ENCODE measurements around the gene ACTRT3.

ACTRT3 gene

GRCh38 chr3:169769287-169770181 lies at the start of gene ACTRT3 (continued):
- TF ChIP-seq HOXC10 (CRISPR knock-in tag; IDR thresholded peaks at IDR 0.05) (no peak), KLF7 (tag by site-specific recombination; IDR thresholded peaks at IDR 0.05; ENCODE audit: borderline replicate concordance) (0 out of 2 replicates have a peak, but pooled peaks have one; percentile 30), ZNF776 (tag by site-specific recombination; IDR thresholded peaks at IDR 0.05; ENCODE audit: borderline replicate concordance) (no peak), ZNF211 (tag by site-specific recombination; IDR thresholded peaks at IDR 0.05; ENCODE audit: low read depth) (no peak), ZNF280D (tag by site-specific recombination; IDR thresholded peaks at IDR 0.05) (no peak), PRDM1 (tag by site-specific recombination; IDR thresholded peaks at IDR 0.05) (peak; percentile 81), ZFP41 (tag by site-specific recombination; IDR thresholded peaks at IDR 0.05; ENCODE audit: borderline replicate concordance) (no peak), ZNF174 (tag by site-specific recombination; IDR thresholded peaks at IDR 0.05) (no peak), ZNF423 (tag by site-specific recombination; IDR thresholded peaks at IDR 0.05) (0 out of 2 replicates have a peak, but pooled peaks have one; percentile 17), ZNF362 (tag by site-specific recombination; IDR thresholded peaks at IDR 0.05) (no peak), ZNF48 (tag by site-specific recombination; IDR thresholded peaks at IDR 0.05) (no peak), SCRT2 (tag by site-specific recombination; IDR thresholded peaks at IDR 0.05) (no peak), ZNF473 (tag by site-specific recombination; IDR thresholded peaks at IDR 0.05) (no peak), ZNF335 (tag by site-specific recombination; conservative IDR thresholded peaks at IDR 0.05) (peak; percentile 64), ZNF280C (tag by site-specific recombination; IDR thresholded peaks at IDR 0.05) (no peak), ZNF426 (tag by site-specific recombination; IDR thresholded peaks at IDR 0.05) (no peak), ZNF501 (tag by site-specific recombination; IDR thresholded peaks at IDR 0.05) (peak; percentile 78), SCRT1 (tag by site-specific recombination; IDR thresholded peaks at IDR 0.05; ENCODE audit: borderline replicate concordance) (no peak), KLF10 (tag by site-specific recombination; IDR thresholded peaks at IDR 0.05) (no peak; the same call in 1 of the 2 replicates), TCF7L2 (IDR thresholded peaks at IDR 0.05; ENCODE audit: borderline replicate concordance, low read depth, low read length) (no peak), ZNF266 (tag by site-specific recombination; IDR thresholded peaks at IDR 0.05; ENCODE audit: low read depth) (no peak), ZNF433 (tag by site-specific recombination; IDR thresholded peaks at IDR 0.05; ENCODE audit: low read depth) (no peak), ZNF830 (tag by site-specific recombination; IDR thresholded peaks at IDR 0.05; ENCODE audit: low read depth) (no peak), ZNF596 (tag by site-specific recombination; IDR thresholded peaks at IDR 0.05) (no peak), OVOL3 (tag by site-specific recombination; IDR thresholded peaks at IDR 0.05) (no peak), ZNF792 (tag by site-specific recombination; IDR thresholded peaks at IDR 0.05) (no peak), ZSCAN4 (tag by site-specific recombination; IDR thresholded peaks at IDR 0.05) (no peak), ZXDB (tag by site-specific recombination; IDR thresholded peaks at IDR 0.05) (no peak), GLI4 (tag by site-specific recombination; IDR thresholded peaks at IDR 0.05) (0 out of 2 replicates have a peak, but pooled peaks have one; percentile 51), WT1 (tag by site-specific recombination; IDR thresholded peaks at IDR 0.05) (no peak), ZBTB44 (tag by site-specific recombination; IDR thresholded peaks at IDR 0.05) (no peak), ZNF112 (tag by site-specific recombination; IDR thresholded peaks at IDR 0.05) (no peak)

Data from HEK293 (cell line).